WTC11 (cell line): ENCODE results near the gene MIPEP.

Experiments used
- CBFB ChIP-seq: sonication (generic); formaldehyde crosslinking; IDR thresholded peaks from 2 replicates; pipeline ENCODE4 v1.8.1; 2022; ENCODE audit warnings: mild to moderate bottlenecking, low read depth, missing genetic modification reagents
- CREB1 ChIP-seq: sonication (generic); formaldehyde crosslinking; IDR thresholded peaks from 2 replicates; pipeline ENCODE4 v1.8.0; 2023; ENCODE audit warnings: mild to moderate bottlenecking, missing genetic modification reagents
- GRHL2 ChIP-seq: fragments of 250-450 bp; sonication (Bioruptor Pico); IDR thresholded peaks from 2 replicates; pipeline ENCODE4 v1.8.0; 2022; ENCODE audit warnings: mild to moderate bottlenecking, moderate library complexity; ENCODE audit not compliant: insufficient replicate concordance, severe bottlenecking
- HMGA2 ChIP-seq: fragments of 250-450 bp; sonication (Bioruptor Pico); IDR thresholded peaks from 2 replicates; pipeline ENCODE4 v1.4.0; 2021; ENCODE audit warnings: mild to moderate bottlenecking, moderate library complexity
- SMAD4 ChIP-seq: sonication (generic); formaldehyde crosslinking; IDR thresholded peaks from 2 replicates; pipeline ENCODE4 v1.8.0; 2022; ENCODE audit warnings: mild to moderate bottlenecking, missing genetic modification reagents
- ZNF423 ChIP-seq: fragments of 250-450 bp; sonication (Bioruptor Pico); IDR thresholded peaks from 2 replicates; pipeline ENCODE4 v2.1.2; 2022; ENCODE audit warnings: mild to moderate bottlenecking, moderate library complexity
- TF ChIP-seq, protein P1 (sequence below): sonication (generic); formaldehyde crosslinking; IDR thresholded peaks from 2 replicates; pipeline ENCODE4 v1.8.1; 2022; ENCODE audit warnings: missing genetic modification reagents, borderline replicate concordance
- TF ChIP-seq, protein P2 (sequence below): fragments of 200-600 bp; IDR thresholded peaks from 2 replicates; pipeline ENCODE4 v1.8.0; 2022; ENCODE audit warnings: antibody characterized with exemption
- TF ChIP-seq, protein P3 (sequence below): sonication (generic); formaldehyde crosslinking; IDR thresholded peaks from 2 replicates; pipeline ENCODE4 v1.8.0; 2022; ENCODE audit warnings: missing genetic modification reagents
- TF ChIP-seq, protein P4 (sequence below): sonication (generic); formaldehyde crosslinking; IDR thresholded peaks from 2 replicates; pipeline ENCODE4 v1.8.0; 2022; ENCODE audit warnings: mild to moderate bottlenecking, missing genetic modification reagents
- TF ChIP-seq, protein P5 (sequence below): sonication (generic); formaldehyde crosslinking; IDR thresholded peaks from 2 replicates; pipeline ENCODE4 v1.8.1; 2023; ENCODE audit warnings: mild to moderate bottlenecking, moderate library complexity, missing genetic modification reagents
- TF ChIP-seq, protein P6 (sequence below): sonication (generic); formaldehyde crosslinking; conservative IDR thresholded peaks from 2 replicates; pipeline ENCODE4 v1.8.1; 2022; ENCODE audit warnings: mild to moderate bottlenecking, missing genetic modification reagents

DNA sequence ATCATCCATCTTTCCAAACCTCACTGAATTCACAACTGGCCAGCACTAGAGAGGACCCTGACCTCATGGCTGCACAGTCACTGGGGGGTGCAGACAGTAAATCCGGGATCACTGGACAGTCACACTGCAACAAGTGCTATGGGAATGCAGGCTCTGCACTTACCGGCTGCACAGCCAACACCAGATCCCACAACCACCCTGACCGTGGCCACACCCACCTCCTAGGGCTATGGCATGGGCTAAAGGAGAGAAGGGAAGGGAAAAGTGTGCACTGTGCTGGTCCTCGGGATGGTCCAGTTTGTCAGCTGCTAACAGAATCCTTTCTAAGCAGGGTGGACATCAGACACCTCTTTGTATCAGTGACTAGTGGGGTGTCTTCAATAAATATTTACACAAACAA, 118.2 kb downstream of the MIPEP start:
- TF ChIP-seq ZNF423 (CRISPR knock-in tag) (no peak), SMAD4 (CRISPR knock-in tag) (no peak), HMGA2 (CRISPR knock-in tag) (no peak), GRHL2 (CRISPR knock-in tag) (no peak), CBFB (CRISPR knock-in tag) (no peak), CREB1 (CRISPR knock-in tag) (no peak)
- TF ChIP-seq, protein P1, sequence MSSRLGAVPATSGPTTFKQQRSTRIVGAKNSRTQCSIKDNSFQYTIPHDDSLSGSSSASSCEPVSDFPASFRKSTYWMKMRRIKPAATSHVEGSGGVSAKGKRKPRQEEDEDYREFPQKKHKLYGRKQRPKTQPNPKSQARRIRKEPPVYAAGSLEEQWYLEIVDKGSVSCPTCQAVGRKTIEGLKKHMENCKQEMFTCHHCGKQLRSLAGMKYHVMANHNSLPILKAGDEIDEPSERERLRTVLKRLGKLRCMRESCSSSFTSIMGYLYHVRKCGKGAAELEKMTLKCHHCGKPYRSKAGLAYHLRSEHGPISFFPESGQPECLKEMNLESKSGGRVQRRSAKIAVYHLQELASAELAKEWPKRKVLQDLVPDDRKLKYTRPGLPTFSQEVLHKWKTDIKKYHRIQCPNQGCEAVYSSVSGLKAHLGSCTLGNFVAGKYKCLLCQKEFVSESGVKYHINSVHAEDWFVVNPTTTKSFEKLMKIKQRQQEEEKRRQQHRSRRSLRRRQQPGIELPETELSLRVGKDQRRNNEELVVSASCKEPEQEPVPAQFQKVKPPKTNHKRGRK (CRISPR knock-in tag), result no peak
- TF ChIP-seq, protein P2, sequence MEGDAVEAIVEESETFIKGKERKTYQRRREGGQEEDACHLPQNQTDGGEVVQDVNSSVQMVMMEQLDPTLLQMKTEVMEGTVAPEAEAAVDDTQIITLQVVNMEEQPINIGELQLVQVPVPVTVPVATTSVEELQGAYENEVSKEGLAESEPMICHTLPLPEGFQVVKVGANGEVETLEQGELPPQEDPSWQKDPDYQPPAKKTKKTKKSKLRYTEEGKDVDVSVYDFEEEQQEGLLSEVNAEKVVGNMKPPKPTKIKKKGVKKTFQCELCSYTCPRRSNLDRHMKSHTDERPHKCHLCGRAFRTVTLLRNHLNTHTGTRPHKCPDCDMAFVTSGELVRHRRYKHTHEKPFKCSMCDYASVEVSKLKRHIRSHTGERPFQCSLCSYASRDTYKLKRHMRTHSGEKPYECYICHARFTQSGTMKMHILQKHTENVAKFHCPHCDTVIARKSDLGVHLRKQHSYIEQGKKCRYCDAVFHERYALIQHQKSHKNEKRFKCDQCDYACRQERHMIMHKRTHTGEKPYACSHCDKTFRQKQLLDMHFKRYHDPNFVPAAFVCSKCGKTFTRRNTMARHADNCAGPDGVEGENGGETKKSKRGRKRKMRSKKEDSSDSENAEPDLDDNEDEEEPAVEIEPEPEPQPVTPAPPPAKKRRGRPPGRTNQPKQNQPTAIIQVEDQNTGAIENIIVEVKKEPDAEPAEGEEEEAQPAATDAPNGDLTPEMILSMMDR, result no peak
- TF ChIP-seq, protein P3, sequence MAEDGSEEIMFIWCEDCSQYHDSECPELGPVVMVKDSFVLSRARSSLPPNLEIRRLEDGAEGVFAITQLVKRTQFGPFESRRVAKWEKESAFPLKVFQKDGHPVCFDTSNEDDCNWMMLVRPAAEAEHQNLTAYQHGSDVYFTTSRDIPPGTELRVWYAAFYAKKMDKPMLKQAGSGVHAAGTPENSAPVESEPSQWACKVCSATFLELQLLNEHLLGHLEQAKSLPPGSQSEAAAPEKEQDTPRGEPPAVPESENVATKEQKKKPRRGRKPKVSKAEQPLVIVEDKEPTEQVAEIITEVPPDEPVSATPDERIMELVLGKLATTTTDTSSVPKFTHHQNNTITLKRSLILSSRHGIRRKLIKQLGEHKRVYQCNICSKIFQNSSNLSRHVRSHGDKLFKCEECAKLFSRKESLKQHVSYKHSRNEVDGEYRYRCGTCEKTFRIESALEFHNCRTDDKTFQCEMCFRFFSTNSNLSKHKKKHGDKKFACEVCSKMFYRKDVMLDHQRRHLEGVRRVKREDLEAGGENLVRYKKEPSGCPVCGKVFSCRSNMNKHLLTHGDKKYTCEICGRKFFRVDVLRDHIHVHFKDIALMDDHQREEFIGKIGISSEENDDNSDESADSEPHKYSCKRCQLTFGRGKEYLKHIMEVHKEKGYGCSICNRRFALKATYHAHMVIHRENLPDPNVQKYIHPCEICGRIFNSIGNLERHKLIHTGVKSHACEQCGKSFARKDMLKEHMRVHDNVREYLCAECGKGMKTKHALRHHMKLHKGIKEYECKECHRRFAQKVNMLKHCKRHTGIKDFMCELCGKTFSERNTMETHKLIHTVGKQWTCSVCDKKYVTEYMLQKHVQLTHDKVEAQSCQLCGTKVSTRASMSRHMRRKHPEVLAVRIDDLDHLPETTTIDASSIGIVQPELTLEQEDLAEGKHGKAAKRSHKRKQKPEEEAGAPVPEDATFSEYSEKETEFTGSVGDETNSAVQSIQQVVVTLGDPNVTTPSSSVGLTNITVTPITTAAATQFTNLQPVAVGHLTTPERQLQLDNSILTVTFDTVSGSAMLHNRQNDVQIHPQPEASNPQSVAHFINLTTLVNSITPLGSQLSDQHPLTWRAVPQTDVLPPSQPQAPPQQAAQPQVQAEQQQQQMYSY (CRISPR knock-in tag), result no peak
- TF ChIP-seq, protein P4, sequence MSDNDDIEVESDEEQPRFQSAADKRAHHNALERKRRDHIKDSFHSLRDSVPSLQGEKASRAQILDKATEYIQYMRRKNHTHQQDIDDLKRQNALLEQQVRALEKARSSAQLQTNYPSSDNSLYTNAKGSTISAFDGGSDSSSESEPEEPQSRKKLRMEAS (CRISPR knock-in tag), result no peak
- TF ChIP-seq, protein P5, sequence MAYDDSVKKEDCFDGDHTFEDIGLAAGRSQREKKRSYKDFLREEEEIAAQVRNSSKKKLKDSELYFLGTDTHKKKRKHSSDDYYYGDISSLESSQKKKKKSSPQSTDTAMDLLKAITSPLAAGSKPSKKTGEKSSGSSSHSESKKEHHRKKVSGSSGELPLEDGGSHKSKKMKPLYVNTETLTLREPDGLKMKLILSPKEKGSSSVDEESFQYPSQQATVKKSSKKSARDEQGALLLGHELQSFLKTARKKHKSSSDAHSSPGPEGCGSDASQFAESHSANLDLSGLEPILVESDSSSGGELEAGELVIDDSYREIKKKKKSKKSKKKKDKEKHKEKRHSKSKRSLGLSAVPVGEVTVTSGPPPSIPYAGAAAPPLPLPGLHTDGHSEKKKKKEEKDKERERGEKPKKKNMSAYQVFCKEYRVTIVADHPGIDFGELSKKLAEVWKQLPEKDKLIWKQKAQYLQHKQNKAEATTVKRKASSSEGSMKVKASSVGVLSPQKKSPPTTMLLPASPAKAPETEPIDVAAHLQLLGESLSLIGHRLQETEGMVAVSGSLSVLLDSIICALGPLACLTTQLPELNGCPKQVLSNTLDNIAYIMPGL, result no peak
- TF ChIP-seq, protein P6, sequence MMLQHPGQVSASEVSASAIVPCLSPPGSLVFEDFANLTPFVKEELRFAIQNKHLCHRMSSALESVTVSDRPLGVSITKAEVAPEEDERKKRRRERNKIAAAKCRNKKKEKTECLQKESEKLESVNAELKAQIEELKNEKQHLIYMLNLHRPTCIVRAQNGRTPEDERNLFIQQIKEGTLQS (CRISPR knock-in tag), result no peak
